Activated CD4-positive, alpha-beta T cell treated with anti-CD3 and anti-CD28 coated beads, Interleukin-2, amount 10 ng/mL, durations not matched to agents 24 days and 14 days (primary cell): ENCODE results near the gene EPHA4. TPM values are rescaled to one million over a fixed set of nuclear protein-coding genes. Genes with fewer than 3 reads are reported as not detected.
"Not testable (repeated sequence)": the region's sequence is repeated elsewhere in the genome, so short reads cannot be mapped to it uniquely, and the experiment has no call there.

ENCODE experiments used
- DNase-seq: peaks from one replicate; pipeline ENCODE4 v3.0.0; 2022
- H3K27ac Mint-ChIP-seq: one replicate; pipeline ENCODE4 v1.8.0; 2022; ENCODE audit warnings: mild to moderate bottlenecking, mixed read lengths
- H3K27me3 Mint-ChIP-seq: one replicate; pipeline ENCODE4 v1.8.0; 2022; ENCODE audit warnings: mixed read lengths
- H3K36me3 Mint-ChIP-seq: one replicate; pipeline ENCODE4 v1.8.0; 2022; ENCODE audit warnings: low read depth, mild to moderate bottlenecking, mixed read lengths
- H3K4me1 Mint-ChIP-seq: one replicate; pipeline ENCODE4 v1.8.0; 2021; ENCODE audit warnings: mixed read lengths
- H3K4me3 Mint-ChIP-seq: one replicate; pipeline ENCODE4 v1.8.0; 2022; ENCODE audit warnings: mild to moderate bottlenecking, moderate library complexity, mixed read lengths
- H3K9me3 Mint-ChIP-seq: one replicate; pipeline ENCODE4 v1.8.0; 2021; ENCODE audit warnings: mixed read lengths
- intact Hi-C: fragments of 100-400 bp; cut with micrococcal nuclease; formaldehyde crosslinking; loops from one replicate; pipeline ENCODE4 v1.15.1; 2023
- total RNA-seq: library from RNA; stranded (reverse); gene quantifications from 2 replicates; pipeline ENCODE4 v1.2.3, GENCODE V29; 2022

Gene EPHA4
- total RNA-seq, 1 donor from 2014 or later, result 0.63 TPM

DNA sequence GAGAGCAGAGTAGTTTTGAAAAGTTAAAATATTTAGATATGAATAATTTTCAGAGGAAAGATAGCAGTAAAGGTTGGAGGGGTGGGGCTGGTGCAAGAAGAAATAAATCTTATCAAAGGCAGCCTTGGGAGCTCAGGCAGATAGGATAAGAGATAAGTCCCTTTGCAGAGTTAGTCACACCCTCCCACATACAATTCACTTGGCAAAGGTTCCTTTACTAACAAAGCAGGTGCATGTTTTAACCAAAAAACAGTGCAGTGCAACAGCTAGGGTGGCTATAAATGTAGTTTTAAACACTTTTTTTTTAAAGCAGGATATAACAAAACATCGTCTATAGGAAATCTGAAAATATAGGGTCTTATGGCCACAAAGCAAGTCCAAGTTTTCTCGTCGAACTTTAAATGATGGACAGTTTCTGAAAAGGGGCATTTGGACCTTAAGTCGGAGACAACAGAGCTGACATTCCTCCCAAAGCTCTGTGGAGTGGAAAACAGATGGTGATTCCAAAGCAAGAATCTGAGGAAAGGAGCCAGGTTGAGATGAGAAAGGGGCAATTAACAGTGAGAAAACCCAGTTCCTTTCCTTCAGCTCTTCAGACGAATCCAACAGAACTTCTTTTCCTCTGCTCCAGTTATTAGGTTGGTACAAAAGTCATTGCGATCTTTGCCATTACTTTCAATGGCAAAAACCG is 53.0 kb downstream of the EPHA4 start:
- peaks cover 3% of the 10 kb centered on the region for H3K36me3 Mint-ChIP-seq
- no peak for DNase-seq
- peak overlapping the region; percentile 54 for H3K4me3 Mint-ChIP-seq
- H3K27ac Mint-ChIP-seq, result no peak overlapping the region
- peaks cover 7% of the 10 kb centered on the region for H3K9me3 Mint-ChIP-seq
- intact Hi-C loops, result loop anchor here (1.0 to 10.0 kb wide), 3 partner anchors 38 to 206 kb away; no protein-coding TSS in a partner anchor
- H3K4me1 Mint-ChIP-seq, result no peaks in the 10 kb centered on the region
- H3K27me3 Mint-ChIP-seq, result no peaks in the 10 kb centered on the region

DNA sequence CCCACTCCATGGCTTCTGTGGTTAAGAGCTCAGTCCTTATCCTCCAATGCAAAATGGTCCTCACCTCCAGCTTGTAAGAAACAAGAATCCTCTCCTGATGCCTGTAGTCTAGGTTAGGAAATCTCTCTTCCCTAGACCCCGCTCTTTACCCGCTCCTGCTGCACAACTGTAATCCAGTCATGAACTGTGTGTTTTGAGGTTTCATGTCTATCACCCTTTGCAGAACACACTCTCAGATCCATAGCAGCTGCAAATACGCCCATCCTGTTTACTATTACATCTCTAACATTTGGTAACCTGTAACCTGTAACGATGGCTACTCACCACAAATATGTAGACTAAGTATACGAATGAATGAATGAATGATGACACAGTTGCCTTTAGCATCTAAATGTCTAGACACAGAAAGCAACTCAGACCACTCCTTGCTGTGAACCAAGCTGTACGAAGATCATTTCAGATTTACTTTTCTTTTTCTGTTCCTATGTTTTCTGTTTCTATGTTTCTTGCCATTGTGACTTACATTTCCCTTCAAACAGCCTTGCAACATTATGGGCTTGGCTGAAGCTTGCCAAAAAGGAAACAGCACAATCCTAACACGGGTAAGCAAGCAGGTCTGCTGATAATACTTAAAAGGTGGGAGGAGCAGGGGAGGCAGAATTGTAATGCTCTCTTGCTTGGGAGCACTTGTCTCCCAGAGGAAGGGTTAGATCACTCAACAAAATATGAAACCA is 53.7 kb downstream of the EPHA4 start:
- H3K27me3 Mint-ChIP-seq, result no peaks in the 10 kb centered on the region
- peaks cover 7% of the 10 kb centered on the region for H3K9me3 Mint-ChIP-seq
- H3K27ac Mint-ChIP-seq, result no peak overlapping the region
- intact Hi-C loops, result loop anchor here (1.0 to 10.0 kb wide), 3 partner anchors 39 to 206 kb away; no protein-coding TSS in a partner anchor
- no peak overlapping the region for H3K4me3 Mint-ChIP-seq
- no peaks in the 10 kb centered on the region for H3K4me1 Mint-ChIP-seq
- peaks cover 3% of the 10 kb centered on the region for H3K36me3 Mint-ChIP-seq
- DNase-seq, result peak; percentile 86

DNA sequence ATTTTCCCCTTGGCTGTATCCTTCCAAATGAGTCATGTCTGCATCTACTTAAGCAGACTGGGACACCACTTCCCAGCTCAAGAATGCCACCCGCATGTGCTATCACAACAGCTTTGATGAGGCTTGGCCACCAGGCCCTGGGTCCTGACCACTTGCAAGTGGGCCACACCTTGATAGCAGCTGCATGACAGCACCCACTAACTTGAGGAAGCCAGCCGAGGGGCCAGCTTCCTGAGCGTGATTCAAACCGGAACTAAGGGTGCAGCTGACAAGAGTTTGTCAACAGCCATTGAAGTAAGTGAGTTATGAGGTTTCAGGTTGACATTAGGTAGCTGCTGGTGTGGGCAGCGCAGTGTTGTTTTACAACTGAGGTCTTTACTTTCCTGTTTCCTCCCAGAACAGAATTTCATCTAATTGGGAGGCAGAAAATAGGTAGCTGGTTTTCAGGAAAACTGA is 54.4 kb downstream of the EPHA4 start:
- no peak overlapping the region for H3K27ac Mint-ChIP-seq
- peaks cover 3% of the 10 kb centered on the region for H3K36me3 Mint-ChIP-seq
- no peaks in the 10 kb centered on the region for H3K27me3 Mint-ChIP-seq
- H3K4me1 Mint-ChIP-seq, result no peaks in the 10 kb centered on the region
- peak; percentile 93 for DNase-seq
- intact Hi-C loops, result loop anchor here (1.0 to 10.0 kb wide), 4 partner anchors 15 to 207 kb away; no protein-coding TSS in a partner anchor
- no peak overlapping the region for H3K4me3 Mint-ChIP-seq
- peaks cover 7% of the 10 kb centered on the region for H3K9me3 Mint-ChIP-seq

DNA sequence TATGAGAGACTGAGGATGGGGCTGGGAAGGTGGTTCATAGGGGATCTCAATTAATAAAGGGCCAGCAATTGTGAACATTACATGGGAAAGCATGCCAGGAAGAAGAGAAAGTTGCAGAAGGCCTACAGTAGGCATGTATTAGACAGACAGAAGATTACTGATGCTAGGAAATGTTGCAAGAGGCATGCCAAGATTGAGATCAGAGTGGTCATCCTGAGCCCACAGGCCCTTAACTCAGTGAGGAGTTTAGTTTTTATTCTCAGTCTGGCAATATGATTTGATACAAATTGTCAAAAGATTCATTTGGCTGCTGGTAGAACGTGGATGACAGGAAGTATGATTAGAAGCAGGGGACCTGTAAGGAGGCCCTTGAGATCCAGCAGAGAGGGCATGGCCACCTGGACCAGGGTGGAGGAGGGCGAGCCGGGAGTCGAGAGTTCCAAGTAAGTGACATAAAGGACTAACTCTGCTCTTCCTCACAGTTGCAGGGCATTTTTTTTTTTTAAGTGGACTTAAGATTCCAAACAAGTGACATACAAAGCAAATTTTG is 54.9 kb downstream of the EPHA4 start:
- H3K36me3 Mint-ChIP-seq, result peaks cover 3% of the 10 kb centered on the region
- H3K27ac Mint-ChIP-seq, result no peak overlapping the region
- no peaks in the 10 kb centered on the region for H3K27me3 Mint-ChIP-seq
- H3K4me1 Mint-ChIP-seq, result no peaks in the 10 kb centered on the region
- intact Hi-C loops, result loop anchor here (1.0 to 10.0 kb wide), 3 partner anchors 15 to 208 kb away; no protein-coding TSS in a partner anchor
- no peak for DNase-seq
- peaks cover 7% of the 10 kb centered on the region for H3K9me3 Mint-ChIP-seq
- no peak overlapping the region for H3K4me3 Mint-ChIP-seq

DNA sequence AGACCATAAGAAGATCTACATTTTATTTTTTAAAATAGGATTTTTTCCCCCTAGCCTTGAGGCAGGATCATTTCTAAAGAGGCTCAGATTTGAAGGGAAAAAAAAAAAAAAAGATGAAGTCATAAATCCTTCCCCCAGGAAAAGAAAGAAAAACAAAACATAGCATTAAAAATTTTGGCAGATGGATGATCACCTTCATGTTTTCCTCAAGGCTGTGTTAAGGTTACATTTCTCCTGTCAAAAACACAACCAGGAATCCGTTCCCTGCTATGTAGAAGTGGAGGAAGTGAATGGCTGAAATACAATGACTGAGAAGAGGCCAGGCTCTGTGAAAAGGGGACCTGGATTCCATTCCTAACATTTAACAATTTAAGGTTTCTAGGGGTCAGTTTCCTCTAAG is 56.2 kb downstream of the EPHA4 start:
- peaks cover 2% of the 10 kb centered on the region for H3K36me3 Mint-ChIP-seq
- H3K27me3 Mint-ChIP-seq, result peaks cover 4% of the 10 kb centered on the region
- H3K9me3 Mint-ChIP-seq, result no peaks in the 10 kb centered on the region
- no peaks in the 10 kb centered on the region for H3K4me1 Mint-ChIP-seq
- no peak overlapping the region for H3K4me3 Mint-ChIP-seq
- intact Hi-C loops, result loop anchor here (5.0 to 10.0 kb wide), 2 partner anchors 41 to 209 kb away; no protein-coding TSS in a partner anchor
- DNase-seq, result no peak
- H3K27ac Mint-ChIP-seq, result no peak overlapping the region

DNA sequence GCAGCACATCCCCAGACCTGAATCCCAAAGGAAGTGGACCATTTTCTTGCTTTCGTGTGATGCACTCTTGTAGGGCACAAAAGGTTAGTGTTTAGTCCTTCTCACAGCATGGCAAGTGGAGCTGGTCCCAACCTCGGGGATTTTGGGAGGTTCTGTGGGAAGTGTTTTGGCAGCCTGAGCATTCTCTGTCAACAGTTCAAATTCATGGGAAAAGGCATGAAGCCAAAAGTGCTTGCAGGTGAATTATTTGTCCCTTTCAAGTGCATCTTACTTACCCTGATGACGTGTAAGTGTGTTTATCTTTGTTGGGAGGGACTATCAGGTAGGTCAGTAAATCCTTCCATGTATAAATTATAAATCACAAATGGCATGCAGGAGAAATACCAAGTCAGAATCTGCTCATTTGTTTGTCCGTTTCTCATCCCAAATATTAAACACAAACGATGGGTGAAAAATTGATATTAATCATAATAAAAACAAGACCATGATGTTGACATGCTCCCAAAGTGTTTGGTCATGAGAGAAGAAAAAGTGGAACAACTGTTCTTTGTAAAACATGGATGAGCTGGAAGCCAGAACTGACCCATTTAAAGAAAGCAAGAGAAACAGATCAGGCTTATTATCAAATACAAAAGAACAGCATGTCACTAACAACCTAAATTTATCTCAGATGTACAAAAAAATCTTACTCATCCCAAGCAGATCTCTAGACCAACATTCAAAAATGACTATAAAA is 57.6 kb downstream of the EPHA4 start:
- no peaks in the 10 kb centered on the region for H3K4me1 Mint-ChIP-seq
- no peak overlapping the region for H3K27ac Mint-ChIP-seq
- H3K9me3 Mint-ChIP-seq, result no peaks in the 10 kb centered on the region
- intact Hi-C loops, result loop anchor here (5.0 to 10.0 kb wide), 2 partner anchors 43 to 210 kb away; no protein-coding TSS in a partner anchor
- H3K27me3 Mint-ChIP-seq, result peaks cover 9% of the 10 kb centered on the region
- peaks cover 2% of the 10 kb centered on the region for H3K36me3 Mint-ChIP-seq
- DNase-seq, result no peak
- H3K4me3 Mint-ChIP-seq, result no peak overlapping the region

DNA sequence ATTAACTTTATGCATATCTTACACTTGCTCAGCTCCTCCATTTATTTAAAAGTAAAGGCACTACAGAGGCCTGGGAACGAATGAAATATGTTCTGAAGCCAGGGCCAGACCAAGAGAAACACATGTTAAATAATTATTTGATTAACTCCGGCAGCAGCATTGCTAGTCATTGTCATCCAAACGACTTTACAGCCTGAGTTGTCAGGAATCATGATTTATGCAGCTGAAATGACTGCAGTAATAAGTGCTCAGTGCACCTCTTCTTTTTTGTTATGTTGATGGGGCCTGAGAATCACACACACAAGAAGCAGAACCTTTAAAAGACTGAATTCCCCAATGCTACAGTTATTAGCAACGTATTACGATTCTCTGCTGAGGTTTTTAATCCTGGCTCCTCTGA is 58.9 kb downstream of the EPHA4 start:
- H3K27me3 Mint-ChIP-seq, result peaks cover 9% of the 10 kb centered on the region
- no peaks in the 10 kb centered on the region for H3K4me1 Mint-ChIP-seq
- H3K36me3 Mint-ChIP-seq, result peaks cover 2% of the 10 kb centered on the region
- DNase-seq, result no peak
- no peak overlapping the region for H3K4me3 Mint-ChIP-seq
- intact Hi-C loops, result loop anchor here (10.0 kb wide), 1 partner anchor 212 kb away; no protein-coding TSS in a partner anchor
- H3K27ac Mint-ChIP-seq, result no peak overlapping the region
- H3K9me3 Mint-ChIP-seq, result no peaks in the 10 kb centered on the region

DNA sequence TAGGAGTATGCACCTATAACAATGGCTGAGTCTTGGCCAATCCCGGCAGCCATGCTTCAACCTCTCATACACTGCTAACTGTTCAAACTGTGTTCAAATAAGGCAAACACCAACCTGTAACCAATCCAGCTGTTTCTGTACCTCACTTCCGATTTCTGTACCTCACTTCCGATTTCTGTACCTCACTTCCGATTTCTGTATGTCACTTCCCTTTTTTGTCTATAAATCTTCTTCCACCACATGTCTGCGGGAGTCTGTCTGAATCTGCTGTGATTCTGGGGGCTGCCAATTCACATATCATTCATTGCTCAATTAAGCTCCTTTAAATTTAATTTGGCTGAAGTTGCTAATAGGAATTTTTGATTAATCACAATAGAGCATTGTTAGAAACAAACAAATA is 60.8 kb downstream of the EPHA4 start:
- not testable (repeated sequence) for H3K4me1 Mint-ChIP-seq

DNA sequence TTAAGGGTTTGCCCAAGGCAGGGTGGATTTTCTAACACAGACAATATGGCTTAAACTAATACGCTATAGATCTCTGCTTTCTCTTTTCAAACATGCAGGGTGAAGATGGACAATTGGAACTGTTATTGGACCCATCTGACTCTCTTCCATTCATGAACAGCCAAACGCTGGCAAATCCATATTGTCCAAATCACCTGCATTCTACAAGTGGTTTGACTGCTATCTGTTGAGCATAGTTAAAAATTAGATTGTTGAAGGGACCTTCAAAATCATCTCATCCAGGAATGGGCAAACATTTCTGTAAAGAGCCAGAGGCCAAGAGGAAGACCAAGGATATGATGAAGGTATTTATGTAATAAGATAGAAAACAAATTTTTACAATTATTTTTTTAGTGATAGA is 65.6 kb downstream of the EPHA4 start:
- H3K27ac Mint-ChIP-seq, result no peak overlapping the region
- H3K4me1 Mint-ChIP-seq, result peaks cover 6% of the 10 kb centered on the region
- H3K27me3 Mint-ChIP-seq, result peaks cover 12% of the 10 kb centered on the region
- intact Hi-C loops, result no loop called here
- H3K4me3 Mint-ChIP-seq, result no peak overlapping the region
- DNase-seq, result no peak
- peaks cover 3% of the 10 kb centered on the region for H3K36me3 Mint-ChIP-seq
- H3K9me3 Mint-ChIP-seq, result peaks cover 3% of the 10 kb centered on the region

More for the DNA sequence above, 60.8 kb downstream of the EPHA4 start:
- H3K27ac Mint-ChIP-seq, H3K36me3 Mint-ChIP-seq, DNase-seq, H3K4me3 Mint-ChIP-seq, H3K9me3 Mint-ChIP-seq, H3K27me3 Mint-ChIP-seq: not testable (repeated sequence)
- intact Hi-C loops, result loop anchor here (10.0 kb wide), 1 partner anchor 213 kb away; no protein-coding TSS in a partner anchor

DNA sequence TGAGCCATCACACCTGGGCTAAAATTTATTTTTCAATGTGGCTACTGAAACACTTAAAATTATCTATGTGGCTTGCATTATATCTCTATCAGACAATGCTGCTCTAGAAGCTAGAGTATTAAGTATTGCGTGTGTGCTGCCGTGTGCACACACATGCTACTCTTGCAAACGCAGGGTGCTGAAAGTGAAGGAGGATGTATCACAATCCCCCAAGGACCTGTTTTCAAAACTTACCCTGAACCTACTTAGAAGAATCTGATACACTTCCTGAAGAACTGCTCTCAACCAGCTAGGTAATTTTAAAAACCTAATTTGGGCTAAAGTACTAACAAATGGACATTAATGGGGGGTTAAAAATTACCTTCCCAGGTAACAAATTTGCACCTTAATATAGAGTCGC is 66.5 kb downstream of the EPHA4 start:
- peaks cover 7% of the 10 kb centered on the region for H3K27me3 Mint-ChIP-seq
- H3K4me1 Mint-ChIP-seq, result peaks cover 6% of the 10 kb centered on the region
- intact Hi-C loops, result no loop called here

DNA sequence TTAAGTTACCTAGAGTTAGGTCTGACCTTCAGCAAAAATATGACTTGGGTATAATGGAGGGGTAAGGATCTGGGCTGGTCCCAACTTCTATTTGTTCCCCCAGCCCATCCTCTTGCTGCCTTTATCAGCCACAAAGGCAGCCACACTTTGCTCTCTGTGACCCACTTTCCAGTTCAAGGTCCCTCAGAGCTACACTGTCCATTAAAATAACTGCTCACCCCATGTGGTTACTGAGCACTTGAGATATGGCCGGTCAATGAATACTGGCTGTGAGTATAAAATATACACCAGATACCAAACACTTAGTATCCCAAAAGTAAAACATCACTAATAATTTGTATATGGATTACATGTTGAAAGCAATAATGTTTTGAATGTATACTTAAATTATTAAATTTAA is 67.2 kb downstream of the EPHA4 start:
- intact Hi-C loops, result loop anchor here (5.0 kb wide), 1 partner anchor 67 kb away; the partner anchor contains the start of gene EPHA4
- Mint-ChIP-seq H3K36me3 (peaks cover 3% of the 10 kb centered on the region), H3K4me3 (no peak overlapping the region), H3K4me1 (peaks cover 6% of the 10 kb centered on the region), H3K27ac (no peak overlapping the region), H3K27me3 (peaks cover 5% of the 10 kb centered on the region), H3K9me3 (peaks cover 3% of the 10 kb centered on the region)
- no peak for DNase-seq

More for the DNA sequence above, 66.5 kb downstream of the EPHA4 start:
- no peak for DNase-seq
- Mint-ChIP-seq H3K36me3 (peaks cover 3% of the 10 kb centered on the region), H3K27ac (no peak overlapping the region), H3K9me3 (peaks cover 3% of the 10 kb centered on the region), H3K4me3 (no peak overlapping the region)

DNA sequence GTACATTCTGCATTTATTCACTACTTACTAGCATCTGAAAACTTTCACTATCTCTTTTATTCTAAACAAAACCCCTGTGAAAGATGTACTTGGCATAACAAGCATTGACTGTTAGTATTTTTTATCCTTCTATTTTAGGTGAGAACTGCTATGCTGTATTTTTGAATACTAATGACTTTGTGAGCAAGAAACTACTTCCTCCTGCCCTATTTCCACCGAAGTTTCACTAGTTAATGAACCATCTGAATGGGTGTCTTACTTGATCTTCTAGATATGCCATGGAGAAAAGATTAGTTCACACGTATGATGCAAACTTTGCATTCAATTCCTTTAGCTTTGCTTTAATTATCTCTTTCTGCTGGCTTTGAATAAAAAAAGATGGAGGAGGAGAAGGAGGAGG is 68.1 kb downstream of the EPHA4 start:
- intact Hi-C loops, result loop anchor here (5.0 kb wide), 1 partner anchor 68 kb away; the partner anchor contains the start of gene EPHA4
- H3K9me3 Mint-ChIP-seq, result peaks cover 3% of the 10 kb centered on the region
- H3K4me1 Mint-ChIP-seq, result peaks cover 6% of the 10 kb centered on the region
- peaks cover 3% of the 10 kb centered on the region for H3K27me3 Mint-ChIP-seq
- H3K27ac Mint-ChIP-seq, result no peak overlapping the region
- no peak overlapping the region for H3K4me3 Mint-ChIP-seq
- DNase-seq, result no peak
- peaks cover 3% of the 10 kb centered on the region for H3K36me3 Mint-ChIP-seq
